NCI-H1694 treated with DMSO at 0.1 percent for 48 hours (cell line): Measurements from ENCODE around the gene PRKG1.
"Not testable (repeated sequence)": the region's sequence is repeated elsewhere in the genome, so short reads cannot be mapped to it uniquely, and the experiment has no call there.

Experiments
- DNase-seq: peaks from one replicate; lab custom pipeline; 2025; lab: John Stamatoyannopoulos, UW

Gene PRKG1

DNA sequence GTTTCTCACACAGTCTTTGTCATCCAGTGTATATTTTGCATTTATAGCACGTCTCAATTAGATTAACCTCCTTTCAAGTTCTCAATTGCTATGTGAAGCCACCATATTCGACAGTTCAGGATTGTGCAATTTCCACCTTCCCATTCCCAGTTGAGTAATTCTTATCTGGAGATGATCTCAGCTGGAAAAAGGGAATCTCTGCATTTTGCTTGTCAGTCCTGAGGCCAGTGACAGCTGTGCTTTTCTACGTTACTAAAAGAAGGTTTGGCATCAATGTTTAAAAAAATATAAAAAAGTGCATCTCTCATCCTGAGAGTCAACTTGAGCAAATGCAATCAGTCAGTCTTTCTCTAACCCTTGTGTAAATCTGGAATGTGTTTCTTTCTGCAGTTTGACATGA is 247.7 kb downstream of the PRKG1 start:
- no peak for DNase-seq

DNA sequence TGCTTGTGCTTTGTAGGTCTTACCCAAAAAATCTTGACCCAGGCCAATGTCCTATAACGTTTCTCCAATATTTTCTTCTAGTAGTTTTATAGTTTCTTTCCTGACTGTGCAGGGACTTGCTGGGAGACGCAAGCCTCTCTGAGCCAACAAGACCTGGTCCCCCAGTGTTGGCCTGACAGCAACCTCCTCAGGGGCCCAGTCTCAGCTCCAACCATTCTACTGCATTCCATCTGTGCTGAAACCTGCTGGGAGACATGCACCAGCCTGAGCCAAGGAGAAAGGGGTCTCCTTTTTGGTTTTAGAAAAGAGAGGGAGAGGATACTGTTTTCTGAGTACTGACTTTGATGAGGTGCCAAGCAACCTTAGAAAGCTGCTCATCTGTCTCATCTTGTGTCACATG is 251.4 kb downstream of the PRKG1 start:
- no peak for DNase-seq

DNA sequence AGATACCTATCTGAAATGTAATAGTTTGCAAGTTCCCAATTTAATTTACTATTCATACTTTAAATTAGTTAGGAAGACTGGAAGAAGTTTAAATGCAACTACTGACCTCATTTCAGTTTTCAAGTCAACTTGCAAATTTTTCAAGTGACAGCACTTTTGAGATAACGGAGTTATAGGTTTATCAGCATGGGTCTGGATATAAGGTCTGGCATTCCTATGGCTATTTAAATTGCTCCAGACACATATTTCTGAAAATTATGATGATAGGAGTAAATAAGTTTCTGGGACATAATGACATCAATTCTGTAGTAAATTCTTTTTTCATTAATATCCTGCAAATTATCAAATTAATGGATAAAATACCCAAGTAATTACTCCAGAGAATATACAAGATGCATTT is 251.9 kb downstream of the PRKG1 start:
- no peak for DNase-seq

DNA sequence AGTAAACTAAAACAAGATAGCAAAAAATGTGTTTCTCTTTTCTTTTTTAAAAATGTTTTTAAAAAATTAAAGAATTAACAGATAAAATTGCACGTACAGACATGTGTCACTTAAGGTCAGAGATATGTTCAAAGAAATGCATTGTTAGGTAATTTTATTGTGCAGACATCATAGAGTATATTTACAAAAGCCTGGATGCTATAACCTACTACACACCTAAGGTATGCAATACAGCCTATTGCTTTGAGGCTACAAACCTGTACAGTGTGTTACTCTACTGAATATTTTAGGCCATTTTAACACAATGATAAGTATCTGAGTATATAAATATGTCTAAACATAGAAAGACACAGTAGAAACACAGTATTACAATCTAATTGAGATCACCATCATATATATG is 253.1 kb downstream of the PRKG1 start:
- no peak for DNase-seq

DNA sequence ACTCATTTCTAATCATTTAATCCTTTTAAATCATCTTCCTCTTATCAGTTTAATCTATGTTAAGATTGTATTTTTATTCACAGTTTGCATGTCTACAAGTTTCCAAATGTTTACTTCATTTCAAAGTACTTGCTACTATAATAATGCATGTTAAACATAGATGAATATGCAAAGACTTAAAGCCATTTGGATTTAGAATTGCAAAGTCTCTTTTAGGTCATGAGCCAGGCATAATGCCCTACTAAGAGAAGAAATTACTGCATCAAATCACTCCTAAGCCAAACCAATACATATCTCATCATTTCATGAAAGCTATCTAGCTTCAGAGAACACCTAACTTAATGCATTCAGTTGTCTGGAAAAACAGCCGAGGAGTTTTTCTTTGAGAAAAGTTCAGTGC is 266.1 kb downstream of the PRKG1 start:
- DNase-seq: no peak

DNA sequence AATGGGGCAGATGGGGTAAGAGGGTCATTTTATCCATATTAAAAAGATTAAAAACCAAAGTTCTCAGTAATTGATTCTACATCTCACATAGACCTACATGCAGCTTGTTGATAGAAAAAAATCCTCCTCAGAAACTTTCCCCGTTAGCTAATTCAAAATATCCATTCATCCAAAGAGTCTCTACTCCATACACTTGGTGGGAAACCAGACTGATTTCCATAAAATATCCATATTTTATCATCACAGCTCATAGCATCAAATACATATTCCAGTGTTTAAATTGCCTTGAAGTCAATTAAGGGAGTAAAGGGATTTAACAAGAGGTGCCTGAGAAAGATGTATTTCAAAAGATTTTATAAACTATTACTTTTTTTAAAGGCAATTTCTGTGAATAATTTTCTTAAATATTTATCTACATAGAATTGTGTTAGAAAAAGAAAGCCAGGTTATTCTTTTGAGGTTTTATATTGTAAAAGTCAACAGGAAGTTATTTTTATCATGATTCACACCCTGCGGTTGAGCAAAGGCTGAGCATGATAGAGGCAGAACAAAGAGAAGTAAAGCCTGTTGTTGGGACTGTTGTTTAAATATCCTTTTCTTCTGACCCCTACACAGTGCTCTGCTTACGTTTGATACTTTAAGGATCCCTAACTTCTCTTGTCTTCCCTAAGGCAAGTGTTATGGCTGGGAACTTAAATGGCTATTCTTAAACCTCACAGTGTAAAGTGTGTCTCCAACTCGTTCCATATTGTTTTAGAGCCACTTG is 266.7 kb downstream of the PRKG1 start:
- DNase-seq: no peak

DNA sequence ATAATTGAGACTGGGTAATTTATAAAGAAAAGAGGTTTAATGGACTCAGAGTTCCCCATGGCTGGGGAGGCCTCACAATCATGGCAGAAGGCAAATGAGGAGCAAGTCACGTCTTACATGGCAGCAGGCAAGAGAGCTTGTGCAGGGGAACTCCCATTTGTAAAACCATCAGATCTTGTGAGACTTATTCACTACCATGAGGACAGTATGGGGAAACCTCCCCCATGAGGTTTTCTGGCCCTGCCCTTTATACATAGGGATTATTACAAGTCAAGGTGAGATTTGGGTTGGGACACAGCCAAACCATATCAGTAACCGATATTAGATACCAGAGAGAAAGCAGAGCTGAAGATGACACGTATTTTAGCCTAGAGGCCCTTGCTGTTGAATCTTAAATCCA is 267.5 kb downstream of the PRKG1 start:
- not testable (repeated sequence) for DNase-seq

DNA sequence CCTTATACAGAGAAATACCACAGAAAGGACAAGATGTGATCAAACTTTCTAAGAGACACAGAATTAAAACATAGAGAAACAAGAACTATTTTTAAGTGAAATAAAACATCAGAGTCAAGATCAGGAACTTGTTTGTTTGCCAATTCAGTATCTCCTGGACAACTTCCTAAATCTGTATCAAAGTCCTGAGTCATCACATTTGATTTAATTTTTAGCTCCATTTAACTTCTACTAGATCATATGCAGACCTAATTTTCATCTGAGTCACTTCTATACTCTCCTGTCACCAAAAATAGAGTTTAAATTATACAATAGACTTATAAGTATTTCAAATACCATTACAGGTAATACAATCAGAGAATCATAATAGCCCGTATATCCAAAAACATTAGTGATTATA is 268.1 kb downstream of the PRKG1 start:
- no peak for DNase-seq

DNA sequence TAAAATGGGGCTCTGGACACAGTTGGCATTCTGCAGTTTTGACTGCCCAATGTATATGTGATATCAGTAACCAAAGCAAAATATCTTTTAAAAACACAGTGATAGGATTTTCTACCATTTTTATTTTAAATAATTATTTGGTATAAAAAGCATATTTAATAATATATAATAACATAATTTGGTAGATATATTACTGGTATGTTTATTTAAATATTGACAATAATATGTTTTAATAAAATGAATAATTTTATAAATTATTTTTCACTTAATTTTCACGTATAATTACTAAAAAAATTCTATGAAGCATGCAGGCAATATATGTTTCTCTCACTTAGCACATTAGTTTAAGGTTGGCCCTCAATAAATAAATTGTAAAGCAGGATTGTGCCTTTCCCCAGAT is 269.1 kb downstream of the PRKG1 start:
- no peak for DNase-seq

DNA sequence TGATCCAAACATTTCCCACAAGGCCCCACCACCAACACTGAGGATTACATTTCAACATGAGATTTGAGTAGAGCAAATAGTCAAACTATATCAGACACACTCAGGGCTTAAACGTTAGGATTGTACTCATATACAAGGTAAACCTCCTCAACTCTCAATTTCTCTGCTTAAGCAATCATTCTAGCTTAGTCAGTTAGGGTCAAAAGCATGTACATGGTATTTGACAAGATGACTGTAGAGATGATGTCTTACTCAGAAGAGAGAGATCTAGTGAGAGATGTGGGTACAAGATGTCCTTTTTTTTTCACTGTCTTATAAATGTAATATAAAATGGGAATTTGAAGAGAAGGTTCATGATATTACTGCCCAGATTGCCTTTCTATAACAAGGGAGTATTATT is 270.1 kb downstream of the PRKG1 start:
- no peak for DNase-seq

DNA sequence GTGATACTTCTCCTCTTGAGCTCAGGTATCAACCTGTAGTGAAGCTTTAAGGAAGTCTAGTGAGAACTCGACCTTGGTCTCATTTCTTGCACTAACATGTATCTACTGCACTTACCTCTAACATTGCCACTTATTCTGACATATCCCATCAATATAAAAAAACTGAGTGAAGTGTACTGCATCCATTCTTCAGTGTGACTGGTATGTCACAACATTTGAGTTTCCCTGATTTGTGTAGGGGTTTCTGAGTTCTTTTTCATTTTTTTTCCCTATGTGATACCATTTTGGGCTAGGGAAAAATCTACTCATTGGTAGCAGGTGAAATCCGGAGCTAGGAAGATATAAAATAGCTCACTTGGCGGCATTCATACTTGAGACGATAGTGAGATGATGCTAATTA is 274.3 kb downstream of the PRKG1 start:
- DNase-seq: no peak

DNA sequence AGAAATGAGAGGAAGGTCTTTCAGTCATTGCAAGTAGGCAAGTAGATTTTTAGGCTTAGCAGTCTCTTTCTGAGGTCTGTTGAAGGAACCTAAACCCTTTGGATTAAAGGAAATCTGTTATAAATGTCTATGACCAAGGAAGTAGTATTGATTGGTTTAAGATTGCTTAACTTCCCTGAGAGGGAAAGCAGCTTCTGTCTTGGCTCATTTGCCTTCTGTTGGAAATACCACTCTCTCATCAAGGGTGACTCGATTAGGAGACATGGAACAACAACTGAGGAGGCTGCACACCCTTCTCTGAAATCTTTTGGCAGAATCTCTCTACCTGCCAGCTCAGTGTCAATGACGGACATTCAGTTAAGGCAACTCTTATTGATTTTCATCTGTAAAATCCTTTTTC is 282.9 kb downstream of the PRKG1 start:
- DNase-seq: no peak

DNA sequence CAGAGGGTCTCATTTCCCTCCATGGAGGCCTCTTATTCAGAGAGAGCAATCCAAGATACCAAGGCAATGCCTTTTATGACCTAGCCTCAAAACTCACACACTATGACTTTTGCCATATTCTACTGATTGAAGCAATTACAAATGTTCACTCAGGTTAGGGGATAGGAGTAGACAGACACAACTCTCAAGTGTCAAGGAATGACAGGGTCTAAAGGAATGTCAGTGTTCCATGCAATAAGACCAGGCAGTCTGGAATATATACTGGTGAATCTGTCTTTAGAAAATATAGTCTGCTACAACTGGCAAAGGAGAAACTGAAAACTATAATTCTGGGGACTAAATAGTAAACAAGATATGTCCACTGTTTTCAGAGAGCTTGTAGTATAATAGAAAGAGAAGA is 283.9 kb downstream of the PRKG1 start:
- DNase-seq: no peak

DNA sequence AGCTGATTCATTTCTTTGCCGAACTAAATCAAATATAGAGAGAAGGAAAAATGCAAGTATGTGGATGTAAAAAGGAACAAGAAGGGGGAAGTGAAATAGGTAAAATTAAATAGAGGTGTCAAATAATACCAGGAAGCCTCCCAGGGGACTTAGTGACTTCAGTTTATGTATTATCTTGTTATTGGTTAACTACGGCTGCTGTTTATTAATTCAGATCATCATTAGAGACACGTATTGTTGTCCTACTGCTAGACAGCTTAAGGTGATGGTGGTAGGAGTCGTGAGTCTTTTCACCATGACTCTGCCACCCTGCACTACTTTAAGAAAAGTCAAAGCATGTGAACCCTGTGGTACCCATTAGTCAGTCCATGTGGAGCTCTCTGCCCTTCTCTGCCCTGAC is 289.1 kb downstream of the PRKG1 start:
- DNase-seq: no peak

DNA sequence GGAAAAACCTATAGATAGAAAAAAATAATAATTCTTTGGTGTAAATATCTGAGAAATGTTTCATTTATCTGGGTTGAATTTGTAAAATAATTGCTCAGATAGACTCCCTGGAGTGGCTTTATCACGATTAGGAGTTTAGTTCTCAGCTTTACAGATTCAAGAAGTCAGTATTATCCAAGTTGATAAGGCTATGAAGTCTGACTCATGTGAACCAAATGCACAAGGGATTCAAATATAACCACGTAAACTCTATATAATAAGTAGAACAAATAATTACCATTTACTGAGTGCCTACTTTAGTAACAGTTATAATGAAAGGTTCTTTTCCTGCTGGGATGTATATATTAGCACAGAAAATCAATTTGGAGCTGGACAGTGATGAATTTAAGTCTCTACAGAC is 290.4 kb downstream of the PRKG1 start:
- no peak for DNase-seq

DNA sequence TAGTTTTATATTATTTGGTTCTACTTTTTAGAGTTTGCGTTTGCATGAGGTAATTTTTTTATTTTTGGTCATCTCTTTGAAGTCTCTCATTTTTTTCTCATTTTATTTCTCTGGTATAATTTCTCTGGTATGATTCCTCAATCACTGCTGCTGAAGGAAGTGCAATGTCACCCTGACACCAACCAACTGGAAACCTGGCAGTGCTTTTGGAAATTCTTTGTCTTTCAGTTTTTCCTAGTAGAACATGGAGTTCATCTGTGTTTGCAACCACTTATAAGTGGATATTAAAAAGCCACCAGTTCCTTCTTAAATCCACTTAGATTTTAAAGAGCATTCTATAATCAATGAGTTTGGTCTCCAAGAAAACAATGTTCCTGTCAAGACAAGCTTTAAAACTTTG is 291.8 kb downstream of the PRKG1 start:
- DNase-seq: no peak

DNA sequence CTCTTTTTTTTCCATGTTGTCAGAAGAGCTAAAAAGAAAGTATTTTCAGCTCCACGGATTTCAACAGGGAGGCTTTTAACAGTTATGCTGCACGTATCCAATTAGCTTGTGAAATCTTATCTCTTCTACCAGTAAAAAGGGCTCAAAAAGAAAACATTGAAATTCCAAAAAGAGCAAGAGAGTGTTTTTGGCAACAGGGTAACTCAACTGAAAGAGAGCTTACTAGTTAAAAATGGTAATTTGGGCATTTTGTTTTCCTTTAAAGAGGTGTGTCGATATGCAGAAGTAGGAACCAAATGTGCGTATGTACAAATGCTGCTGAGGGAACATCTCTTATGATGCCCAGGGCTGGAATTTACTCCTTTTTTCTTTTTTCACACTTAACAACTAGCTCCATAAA is 292.8 kb downstream of the PRKG1 start:
- DNase-seq: no peak

DNA sequence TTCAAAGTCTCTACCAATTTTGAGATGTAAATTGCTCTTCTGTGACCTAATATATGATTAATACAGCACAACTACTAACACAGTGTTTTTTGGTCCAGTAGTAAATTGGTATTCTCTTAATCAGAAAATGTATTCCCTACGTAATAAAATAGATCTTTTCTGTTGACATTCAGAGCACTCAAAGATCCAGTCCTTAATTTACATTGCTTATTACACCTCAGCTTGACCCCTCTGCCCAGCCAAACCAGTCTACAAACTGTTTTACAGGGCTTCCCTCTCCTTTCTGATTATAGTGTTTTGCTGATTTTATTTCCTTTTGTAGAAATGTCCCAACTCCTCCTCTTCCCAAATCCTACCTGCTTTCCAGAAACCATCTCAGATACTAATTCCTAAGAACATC is 293.4 kb downstream of the PRKG1 start:
- no peak for DNase-seq

DNA sequence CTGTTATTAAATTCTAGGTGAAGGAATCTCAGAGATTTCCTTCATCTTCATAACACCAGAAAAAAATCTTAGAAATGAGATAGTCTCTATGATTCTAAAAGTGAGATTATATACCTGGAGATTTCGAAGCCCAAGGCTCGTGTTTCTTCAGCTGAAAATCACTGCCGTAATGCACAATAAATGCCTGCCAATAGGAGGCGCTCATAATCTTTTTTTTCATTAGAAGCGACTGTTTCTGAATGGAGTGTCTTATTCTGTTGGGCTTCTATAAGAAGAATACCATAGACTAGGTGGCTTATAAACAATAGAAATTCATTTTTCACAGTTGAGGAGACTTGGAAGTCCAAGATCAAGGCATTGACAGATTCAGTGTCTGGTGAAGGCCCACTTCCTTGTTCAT is 294.7 kb downstream of the PRKG1 start:
- no peak for DNase-seq

DNA sequence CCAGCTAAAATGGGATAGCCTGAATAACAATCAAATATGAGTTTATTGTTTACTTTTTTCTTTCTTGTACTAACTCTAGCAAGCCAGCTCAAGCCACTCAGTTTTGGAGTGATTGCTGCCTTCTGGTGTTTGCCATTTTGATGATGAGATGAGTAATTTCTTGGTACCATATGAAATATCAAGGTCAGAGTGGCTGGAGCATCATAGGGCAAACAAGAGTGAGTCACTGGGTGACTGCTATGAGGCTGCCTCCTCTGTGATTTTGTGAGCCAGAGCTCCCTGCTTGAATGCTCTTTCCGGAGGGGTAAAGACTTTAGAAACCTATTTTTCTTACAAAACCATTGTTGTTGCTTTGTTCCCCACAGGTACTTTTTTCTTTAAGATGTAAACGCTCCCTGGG is 295.6 kb downstream of the PRKG1 start:
- no peak for DNase-seq

DNA sequence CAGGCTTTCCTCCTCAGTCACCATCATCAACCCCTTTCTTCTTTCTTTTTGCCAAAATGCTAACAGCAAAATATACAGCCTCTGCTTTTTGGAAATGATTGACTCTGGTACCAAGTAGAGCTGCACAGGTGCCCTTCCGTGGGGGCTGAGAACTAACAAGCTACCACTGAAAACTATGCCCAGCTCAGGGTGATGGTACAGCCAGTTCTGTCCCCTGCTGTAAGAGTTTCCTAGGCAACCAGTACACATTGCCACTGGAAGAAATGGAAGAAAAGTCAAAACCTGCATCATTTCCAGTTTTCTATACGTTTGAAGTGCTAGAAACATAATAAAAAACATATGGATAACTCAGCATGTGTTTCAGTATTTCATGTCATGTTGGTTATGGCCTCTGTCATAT is 297.5 kb downstream of the PRKG1 start:
- DNase-seq: no peak

DNA sequence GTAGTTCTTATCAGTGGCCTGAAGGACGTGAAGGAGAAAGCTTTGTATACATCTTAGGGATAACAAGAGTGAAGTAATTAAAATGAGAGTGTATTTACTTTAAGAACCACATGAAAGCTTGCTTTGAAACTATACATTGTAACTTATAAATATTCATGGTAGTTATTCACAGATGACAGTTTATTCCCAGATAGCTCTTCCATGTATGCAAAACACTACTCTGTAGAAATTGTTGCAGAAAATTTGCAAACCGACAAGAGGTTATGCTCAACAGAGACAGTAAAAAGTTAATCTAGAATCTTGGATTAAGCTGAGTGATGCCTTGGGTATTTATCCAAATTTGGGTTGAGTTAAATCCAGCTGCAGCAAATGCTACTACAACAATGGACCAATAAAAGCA is 301.5 kb downstream of the PRKG1 start:
- DNase-seq: no peak

DNA sequence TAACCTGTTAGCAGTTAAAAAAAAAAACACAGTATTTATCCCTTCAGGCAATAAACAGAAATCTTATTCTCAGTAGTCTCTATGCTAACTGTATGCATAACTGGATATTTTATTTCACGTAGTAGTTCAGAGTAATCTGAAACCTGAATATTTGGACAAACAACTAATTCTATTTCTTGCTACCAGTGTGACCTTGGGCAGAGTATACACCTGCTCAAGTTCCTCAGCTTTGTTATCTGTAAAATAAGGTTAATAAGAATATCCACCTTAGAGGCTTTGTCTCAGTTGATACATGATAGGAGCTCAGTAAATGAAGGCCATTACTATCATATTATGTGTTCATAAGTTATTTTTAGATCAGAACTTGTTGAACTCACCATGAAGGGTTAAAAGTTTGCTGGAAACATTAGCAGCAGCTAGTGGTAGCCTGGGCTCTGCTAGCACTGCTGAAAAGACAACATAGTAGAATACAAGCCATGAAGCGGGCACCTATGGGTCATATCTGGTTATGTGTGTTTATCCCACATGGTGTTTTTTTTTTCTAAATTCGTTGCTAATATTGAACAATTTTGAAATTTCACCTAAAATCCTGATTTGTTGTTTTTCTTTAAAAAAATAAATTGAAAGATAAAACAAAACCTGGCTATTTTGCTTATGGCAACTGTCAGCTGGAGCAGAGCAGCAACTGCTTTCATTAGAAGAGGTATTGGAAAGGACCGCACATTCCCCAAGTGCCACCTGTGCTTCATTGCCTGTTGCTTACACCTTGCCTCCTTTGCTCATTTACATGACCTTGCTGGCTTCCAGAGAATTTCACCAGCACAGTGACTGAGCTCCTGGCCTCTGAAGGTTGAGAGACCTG is 303.0 kb downstream of the PRKG1 start:
- no peak for DNase-seq
